Stimulated activated effector memory CD8-positive, alpha-beta T cell treated with anti-CD3 and anti-CD28 coated beads, Interleukin-12 subunit alpha, Interleukin-12 subunit beta, amount 100 ng/mL, for 72 hours (primary cell): Measurements from ENCODE around the gene LRRC7.
"Not testable (repeated sequence)": the region's sequence is repeated elsewhere in the genome, so short reads cannot be mapped to it uniquely, and the experiment has no call there.

Experiments used
- ATAC-seq: fragments of 150-1000 bp; cut with Tn5 transposase; 2 replicates; pipeline ENCODE4 v1.10.0; 2021
- DNase-seq, 2 donors: peaks; one replicate each; pipeline ENCODE4 v3.0.0; 2021 to 2022; ENCODE audit warnings: low spot score in 2 of 2
- H3K27ac Mint-ChIP-seq: one replicate; pipeline ENCODE4 v1.8.0; 2022; ENCODE audit warnings: mild to moderate bottlenecking, mixed read lengths
- H3K36me3 Mint-ChIP-seq: one replicate; pipeline ENCODE4 v1.8.0; 2022; ENCODE audit warnings: mild to moderate bottlenecking, mixed read lengths
- H3K4me1 Mint-ChIP-seq: one replicate; pipeline ENCODE4 v1.8.0; 2022; ENCODE audit warnings: mixed read lengths
- H3K4me3 Mint-ChIP-seq: one replicate; pipeline ENCODE4 v1.8.0; 2022; ENCODE audit warnings: mild to moderate bottlenecking, mixed read lengths
- H3K9me3 Mint-ChIP-seq: one replicate; pipeline ENCODE4 v1.8.0; 2022; ENCODE audit warnings: mixed read lengths

The LRRC7 gene

GRCh38 chr1:70008660-70009059 lies 440.9 kb downstream of the LRRC7 start:
- H3K36me3 Mint-ChIP-seq: no peaks in the 10 kb centered on the region
- H3K9me3 Mint-ChIP-seq: no peaks in the 10 kb centered on the region
- no peak overlapping the region for H3K27ac Mint-ChIP-seq
- no peak for DNase-seq
- no peak for ATAC-seq
- H3K4me3 Mint-ChIP-seq: no peak overlapping the region
- no peaks in the 10 kb centered on the region for H3K4me1 Mint-ChIP-seq

- no peak for DNase-seq
- H3K27ac Mint-ChIP-seq: no peak overlapping the region
- no peaks in the 10 kb centered on the region for H3K4me1 Mint-ChIP-seq
- ATAC-seq: no peak
- H3K36me3 Mint-ChIP-seq: no peaks in the 10 kb centered on the region
- no peak overlapping the region for H3K4me3 Mint-ChIP-seq
- H3K9me3 Mint-ChIP-seq: no peaks in the 10 kb centered on the region
Measured at GRCh38 chr1:70017770-70018169, 450.0 kb downstream of the LRRC7 start.

- no peak overlapping the region for H3K4me3 Mint-ChIP-seq
- no peaks in the 10 kb centered on the region for H3K9me3 Mint-ChIP-seq
- no peak overlapping the region for H3K27ac Mint-ChIP-seq
Measured at GRCh38 chr1:70024272-70024671, 456.6 kb downstream of the LRRC7 start.

GRCh38 chr1:70025052-70025451 lies 457.3 kb downstream of the LRRC7 start:
- H3K4me3 Mint-ChIP-seq: no peak overlapping the region
- ATAC-seq: no peak
- no peak for DNase-seq
- H3K27ac Mint-ChIP-seq: no peak overlapping the region
- H3K4me1 Mint-ChIP-seq: no peaks in the 10 kb centered on the region
- H3K36me3 Mint-ChIP-seq: no peaks in the 10 kb centered on the region
- no peaks in the 10 kb centered on the region for H3K9me3 Mint-ChIP-seq

More at GRCh38 chr1:70024272-70024671, 456.6 kb downstream of the LRRC7 start:
- H3K4me1 Mint-ChIP-seq: no peaks in the 10 kb centered on the region
- ATAC-seq (no peak), DNase-seq (no peak)
- H3K36me3 Mint-ChIP-seq: no peaks in the 10 kb centered on the region

GRCh38 chr1:70025846-70026245 lies 458.1 kb downstream of the LRRC7 start:
- ATAC-seq (no peak), DNase-seq (no peak)
- no peaks in the 10 kb centered on the region for H3K4me1 Mint-ChIP-seq
- H3K36me3 Mint-ChIP-seq: no peaks in the 10 kb centered on the region
- no peaks in the 10 kb centered on the region for H3K9me3 Mint-ChIP-seq
- no peak overlapping the region for H3K27ac Mint-ChIP-seq
- no peak overlapping the region for H3K4me3 Mint-ChIP-seq

- Mint-ChIP-seq H3K36me3 (no peaks in the 10 kb centered on the region), H3K4me1 (no peaks in the 10 kb centered on the region), H3K4me3 (no peak overlapping the region), H3K9me3 (peaks cover 3% of the 10 kb centered on the region), H3K27ac (no peak overlapping the region)
- ATAC-seq (no peak), DNase-seq (no peak)
Measured at GRCh38 chr1:70033266-70033873, 465.6 kb downstream of the LRRC7 start.

- no peak overlapping the region for H3K4me3 Mint-ChIP-seq
- no peak for ATAC-seq
- no peaks in the 10 kb centered on the region for H3K36me3 Mint-ChIP-seq
- peaks cover 3% of the 10 kb centered on the region for H3K9me3 Mint-ChIP-seq
- DNase-seq: no peak
- no peak overlapping the region for H3K27ac Mint-ChIP-seq
- H3K4me1 Mint-ChIP-seq: no peaks in the 10 kb centered on the region
Measured at GRCh38 chr1:70033936-70034335, 466.2 kb downstream of the LRRC7 start.

GRCh38 chr1:70034403-70034802 lies 466.7 kb downstream of the LRRC7 start:
- Mint-ChIP-seq H3K4me3 (no peak overlapping the region), H3K4me1 (no peaks in the 10 kb centered on the region)

GRCh38 chr1:70038025-70038424 lies 470.3 kb downstream of the LRRC7 start:
- Mint-ChIP-seq H3K4me3 (no peak overlapping the region), H3K27ac (no peak overlapping the region), H3K4me1 (no peaks in the 10 kb centered on the region), H3K9me3 (peaks cover 3% of the 10 kb centered on the region), H3K36me3 (no peaks in the 10 kb centered on the region)
- DNase-seq: no peak
- ATAC-seq: no peak

More at GRCh38 chr1:70034403-70034802, 466.7 kb downstream of the LRRC7 start:
- no peak for ATAC-seq
- Mint-ChIP-seq H3K27ac (no peak overlapping the region), H3K36me3 (no peaks in the 10 kb centered on the region), H3K9me3 (peaks cover 3% of the 10 kb centered on the region)
- DNase-seq: no peak

GRCh38 chr1:70039485-70039884 lies 471.8 kb downstream of the LRRC7 start:
- DNase-seq (no peak), ATAC-seq (no peak)
- Mint-ChIP-seq H3K27ac (no peak overlapping the region), H3K4me3 (no peak overlapping the region), H3K4me1 (no peaks in the 10 kb centered on the region), H3K9me3 (peaks cover 3% of the 10 kb centered on the region), H3K36me3 (no peaks in the 10 kb centered on the region)

- no peak overlapping the region for H3K27ac Mint-ChIP-seq
- no peaks in the 10 kb centered on the region for H3K36me3 Mint-ChIP-seq
- ATAC-seq (no peak), DNase-seq (no peak)
- no peaks in the 10 kb centered on the region for H3K4me1 Mint-ChIP-seq
- no peaks in the 10 kb centered on the region for H3K9me3 Mint-ChIP-seq
- H3K4me3 Mint-ChIP-seq: no peak overlapping the region
Measured at GRCh38 chr1:70041317-70042045, 473.8 kb downstream of the LRRC7 start.

- DNase-seq: no peak
Measured at GRCh38 chr1:70042090-70042731, 474.5 kb downstream of the LRRC7 start.

GRCh38 chr1:70043804-70044203 lies 476.1 kb downstream of the LRRC7 start:
- Mint-ChIP-seq H3K4me3 (no peak overlapping the region), H3K36me3 (no peaks in the 10 kb centered on the region), H3K9me3 (no peaks in the 10 kb centered on the region), H3K27ac (no peak overlapping the region), H3K4me1 (no peaks in the 10 kb centered on the region)
- DNase-seq: no peak
- no peak for ATAC-seq

More at GRCh38 chr1:70042090-70042731, 474.5 kb downstream of the LRRC7 start:
- no peak for ATAC-seq
- Mint-ChIP-seq H3K4me3 (no peak overlapping the region), H3K9me3 (no peaks in the 10 kb centered on the region), H3K4me1 (no peaks in the 10 kb centered on the region), H3K36me3 (no peaks in the 10 kb centered on the region), H3K27ac (no peak overlapping the region)

- H3K4me1 Mint-ChIP-seq: no peaks in the 10 kb centered on the region
- H3K36me3 Mint-ChIP-seq: no peaks in the 10 kb centered on the region
- H3K4me3 Mint-ChIP-seq: no peak overlapping the region
- ATAC-seq (no peak), DNase-seq (no peak)
- no peaks in the 10 kb centered on the region for H3K9me3 Mint-ChIP-seq
- no peak overlapping the region for H3K27ac Mint-ChIP-seq
Measured at GRCh38 chr1:70044832-70045231, 477.1 kb downstream of the LRRC7 start.

GRCh38 chr1:70045581-70045980 lies 477.9 kb downstream of the LRRC7 start:
- not testable (repeated sequence) for H3K4me3 Mint-ChIP-seq, DNase-seq, H3K4me1 Mint-ChIP-seq, H3K9me3 Mint-ChIP-seq, H3K36me3 Mint-ChIP-seq, ATAC-seq, H3K27ac Mint-ChIP-seq
